GM12864 (cell line): Measurements from ENCODE around the gene BTBD6.

Experiments used
- DNase-seq: peaks from one replicate; pipeline ENCODE4 v3.0.0-alpha.2; 2011; ENCODE audit warnings: low read depth
- H3K4me3 ChIP-seq: 2 replicates; pipeline ENCODE4 v1.5.1; 2011; ENCODE audit warnings: mild to moderate bottlenecking, low read depth, low read length, control low read depth
- CTCF ChIP-seq: IDR thresholded peaks from 2 replicates; pipeline ENCODE4 v1.5.1; 2011; ENCODE audit warnings: low read depth, mild to moderate bottlenecking, moderate library complexity, low read length, control low read depth, inconsistent platforms; ENCODE audit errors: missing control alignments

Gene BTBD6

GRCh38 chr14:105216490-105217247 is 31.7 kb upstream of the BTBD6 start:
- DNase-seq: no peak
- no peak overlapping the region for H3K4me3 ChIP-seq
- no peak for TF ChIP-seq CTCF

- TF ChIP-seq CTCF: no peak
- no peak for DNase-seq
- H3K4me3 ChIP-seq: no peak overlapping the region
Measured at GRCh38 chr14:105217774-105218173, 30.6 kb upstream of the BTBD6 start.

- DNase-seq: no peak
- no peak for TF ChIP-seq CTCF
- H3K4me3 ChIP-seq: no peak overlapping the region
Measured at GRCh38 chr14:105218611-105219010, 29.7 kb upstream of the BTBD6 start.

GRCh38 chr14:105219043-105219612 is 29.2 kb upstream of the BTBD6 start:
- no peak for TF ChIP-seq CTCF
- DNase-seq: no peak
- H3K4me3 ChIP-seq: no peak overlapping the region

GRCh38 chr14:105219753-105220152 is 28.6 kb upstream of the BTBD6 start:
- TF ChIP-seq CTCF: no peak
- DNase-seq: no peak
- no peak overlapping the region for H3K4me3 ChIP-seq

GRCh38 chr14:105220699-105221597 is 27.4 kb upstream of the BTBD6 start:
- no peak overlapping the region for H3K4me3 ChIP-seq
- no peak for DNase-seq
- TF ChIP-seq CTCF: no peak
